SJSA1 (cell line): ENCODE measurements around the gene KCNS1. TPM values are rescaled to one million over a fixed set of nuclear protein-coding genes. Genes with fewer than 3 reads are reported as not detected.

ENCODE experiments used
- DNase-seq, 2 experiments: peaks; one replicate each; pipeline ENCODE4 v3.0.0-alpha.2; 2015 to 2020; ENCODE audit warnings: low spot score in 2 of 2, low read depth in 1 of 2
- H3K27ac ChIP-seq: fragments of 250-450 bp; sonication (Bioruptor Pico); 2 replicates; pipeline ENCODE4 v1.5.1; 2020; ENCODE audit warnings: mild to moderate bottlenecking, moderate library complexity
- H3K27me3 ChIP-seq: fragments of 250-450 bp; sonication (Bioruptor Pico); replicated peaks from 2 replicates; pipeline ENCODE4 v1.5.1; 2020; ENCODE audit warnings: mild to moderate bottlenecking, moderate library complexity
- H3K36me3 ChIP-seq: fragments of 250-450 bp; sonication (Bioruptor Pico); 2 replicates; pipeline ENCODE4 v1.5.1; 2020; ENCODE audit warnings: mild to moderate bottlenecking
- H3K4me1 ChIP-seq: fragments of 250-450 bp; sonication (Bioruptor Pico); replicated peaks from 2 replicates; pipeline ENCODE4 v1.6.1; 2021; ENCODE audit warnings: mild to moderate bottlenecking
- H3K4me3 ChIP-seq: fragments of 250-450 bp; sonication (Bioruptor Pico); 2 replicates; pipeline ENCODE4 v1.5.1; 2020; ENCODE audit warnings: mild to moderate bottlenecking
- H3K9me3 ChIP-seq: fragments of 250-450 bp; sonication (Bioruptor Pico); replicated peaks from 2 replicates; pipeline ENCODE4 v1.5.1; 2020; ENCODE audit warnings: mild to moderate bottlenecking
- total RNA-seq: library from RNA; depleted of rRNA; stranded (reverse); fragments of >200 nt; shearing (Covaris generic); gene quantifications from 2 replicates; pipeline ENCODE4 v1.2.3, GENCODE V29; 2014; rRNA removed

KCNS1 gene
- total RNA-seq, 1 experiment from 2014 or later: not detected

DNA sequence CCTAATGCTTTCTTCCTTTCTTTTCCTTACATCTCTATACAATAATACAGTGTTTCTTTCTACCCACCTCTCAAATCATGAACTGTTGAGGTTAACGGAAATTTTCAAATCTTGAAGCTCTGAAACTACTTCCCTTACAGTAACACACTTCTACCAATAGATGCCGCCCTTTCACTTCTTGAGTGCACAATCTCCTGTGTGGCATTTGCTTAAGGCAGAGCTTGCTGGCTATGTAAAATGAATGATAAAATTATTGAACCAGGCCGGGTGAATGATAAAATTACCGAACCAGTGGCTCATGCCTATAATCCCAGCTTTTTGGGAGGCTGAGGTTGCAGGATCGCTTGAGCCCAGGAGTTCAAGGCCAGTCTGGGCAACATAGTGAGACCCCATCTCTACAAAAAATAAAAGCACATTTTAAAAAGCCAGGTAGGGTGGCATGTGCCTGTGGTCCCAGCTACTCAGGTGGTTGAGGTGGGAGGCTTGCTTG is 56.8 kb downstream of the KCNS1 start:
- no peak overlapping the region for H3K4me3 ChIP-seq
- peaks cover 55% of the 10 kb centered on the region for H3K4me1 ChIP-seq
- no peaks in the 10 kb centered on the region for H3K27me3 ChIP-seq
- H3K36me3 ChIP-seq: no peaks in the 10 kb centered on the region
- peak; percentile 54 to 62 for DNase-seq
- H3K27ac ChIP-seq: peak overlapping the region; percentile 69
- no peaks in the 10 kb centered on the region for H3K9me3 ChIP-seq

DNA sequence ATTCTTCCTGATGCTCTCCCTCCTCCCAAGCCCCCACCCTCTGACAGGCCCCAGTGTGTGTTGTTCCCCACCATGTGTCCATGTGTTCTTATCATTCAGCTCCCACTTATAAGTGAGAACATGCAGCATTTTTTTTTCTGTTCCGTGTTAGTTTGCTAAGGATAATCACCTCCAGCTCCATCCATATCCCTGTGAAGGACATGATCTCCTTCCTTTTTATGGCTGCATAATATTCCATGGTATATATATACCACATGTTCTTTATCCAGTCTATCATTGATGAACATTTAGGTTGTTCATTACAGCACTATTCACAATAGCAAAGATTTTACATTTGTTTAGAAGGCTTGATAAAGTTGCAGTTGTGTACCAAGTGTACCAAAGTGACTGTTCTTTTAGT is 57.9 kb downstream of the KCNS1 start:
- Histone ChIP-seq H3K27me3 (no peaks in the 10 kb centered on the region), H3K36me3 (no peaks in the 10 kb centered on the region), H3K27ac (no peak overlapping the region; the same call in 1 of the 2 replicates), H3K4me1 (peaks cover 66% of the 10 kb centered on the region), H3K9me3 (no peaks in the 10 kb centered on the region), H3K4me3 (no peak overlapping the region)
- no peak for DNase-seq

Other genes with a start within 250 kb of the KCNS1 start
- 84.0 and 95.5 TPM in 2 replicates for gene YWHAB, start 215.4 kb downstream of the KCNS1 start, total RNA-seq
- 3.9 and 4.8 TPM in 2 replicates for gene PABPC1L, start 191.1 kb downstream of the KCNS1 start, total RNA-seq
- 20.3 and 33.7 TPM in 2 replicates for gene TOMM34, start 140.7 kb downstream of the KCNS1 start, total RNA-seq
- gene STK4, start 134.6 kb downstream of the KCNS1 start, total RNA-seq: 12.6 and 19.5 TPM in 2 replicates
- not detected in 2 replicates for gene WFDC5, start 14.0 kb upstream of the KCNS1 start, total RNA-seq
- gene WFDC12, start 23.3 kb upstream of the KCNS1 start, total RNA-seq: not detected in 2 replicates
- gene PI3, start 73.8 kb upstream of the KCNS1 start, total RNA-seq: not detected in 2 replicates
- gene SEMG1, start 105.9 kb upstream of the KCNS1 start, total RNA-seq: not detected in 2 replicates
- not detected in 2 replicates for gene SEMG2, start 120.2 kb upstream of the KCNS1 start, total RNA-seq
- not detected in 2 replicates for gene SLPI, start 153.4 kb upstream of the KCNS1 start, total RNA-seq
- gene RBPJL, start 205.7 kb upstream of the KCNS1 start, total RNA-seq: not detected in 2 replicates
- gene MATN4, start 207.2 kb upstream of the KCNS1 start, total RNA-seq: 0.50 TPM in 1 of 2 replicates, not detected in the other
- gene SDC4, start 247.3 kb upstream of the KCNS1 start, total RNA-seq: 105 and 107 TPM in 2 replicates